IPS-18a (cell line): ENCODE data around the gene FOXD4L1.
A peak's percentile ranks its signal among the peaks of the same experiment; 100 is the strongest.
"Not testable (repeated sequence)": the region's sequence is repeated elsewhere in the genome, so short reads cannot be mapped to it uniquely, and the experiment has no call there.

ENCODE experiments used
- H3K27ac ChIP-seq: one replicate; pipeline ENCODE4 v1.5.1; 2013; ENCODE audit warnings: low read length
- H3K27me3 ChIP-seq: one replicate; pipeline ENCODE4 v1.6.1; 2013; ENCODE audit warnings: mild to moderate bottlenecking, low read length; ENCODE audit not compliant: control insufficient read depth, insufficient read depth
- H3K36me3 ChIP-seq: one replicate; pipeline ENCODE4 v1.6.1; 2013; ENCODE audit warnings: low read depth, low read length; ENCODE audit not compliant: control insufficient read depth
- H3K4me1 ChIP-seq: one replicate; pipeline ENCODE4 v1.6.1; 2013; ENCODE audit warnings: low read depth, low read length; ENCODE audit not compliant: control insufficient read depth
- H3K4me3 ChIP-seq: one replicate; pipeline ENCODE4 v1.5.1; 2013; ENCODE audit warnings: low read length
- H3K9ac ChIP-seq: one replicate; pipeline ENCODE4 v1.6.1; 2013; ENCODE audit warnings: mild to moderate bottlenecking, low read length, moderate library complexity
- H3K9me3 ChIP-seq: one replicate; pipeline ENCODE4 v1.6.1; 2013; ENCODE audit warnings: low read depth, low read length; ENCODE audit not compliant: control insufficient read depth

FOXD4L1 gene

GRCh38 chr2:113528904-113529303, 30.4 kb downstream of the FOXD4L1 start:
- not testable (repeated sequence) for H3K4me1 ChIP-seq, H3K27me3 ChIP-seq, H3K27ac ChIP-seq, H3K9me3 ChIP-seq, H3K9ac ChIP-seq, H3K36me3 ChIP-seq, H3K4me3 ChIP-seq

- H3K27ac ChIP-seq, H3K27me3 ChIP-seq, H3K9ac ChIP-seq, H3K4me3 ChIP-seq, H3K9me3 ChIP-seq, H3K4me1 ChIP-seq, H3K36me3 ChIP-seq: not testable (repeated sequence)
Observed at GRCh38 chr2:113532991-113533390, 34.5 kb downstream of the FOXD4L1 start.

- not testable (repeated sequence) for H3K27ac ChIP-seq, H3K4me1 ChIP-seq, H3K9ac ChIP-seq, H3K36me3 ChIP-seq, H3K9me3 ChIP-seq, H3K4me3 ChIP-seq
- peaks cover 18% of the 10 kb centered on the region for H3K27me3 ChIP-seq
Observed at GRCh38 chr2:113536573-113536972, 38.1 kb downstream of the FOXD4L1 start.

GRCh38 chr2:113540834-113541203, 42.4 kb downstream of the FOXD4L1 start:
- H3K4me3 ChIP-seq, H3K9me3 ChIP-seq, H3K36me3 ChIP-seq, H3K27ac ChIP-seq, H3K9ac ChIP-seq, H3K4me1 ChIP-seq: not testable (repeated sequence)
- H3K27me3 ChIP-seq = peaks cover 42% of the 10 kb centered on the region

GRCh38 chr2:113541204-113541975, 42.9 kb downstream of the FOXD4L1 start:
- H3K9me3 ChIP-seq, H3K36me3 ChIP-seq, H3K27ac ChIP-seq, H3K9ac ChIP-seq, H3K4me1 ChIP-seq: not testable (repeated sequence)
- Histone ChIP-seq H3K4me3 (peak overlapping the region; percentile 24), H3K27me3 (peaks cover 42% of the 10 kb centered on the region)

- H3K27me3 ChIP-seq = peaks cover 42% of the 10 kb centered on the region
- not testable (repeated sequence) for H3K9me3 ChIP-seq, H3K9ac ChIP-seq, H3K36me3 ChIP-seq, H3K4me3 ChIP-seq, H3K27ac ChIP-seq, H3K4me1 ChIP-seq
Observed at GRCh38 chr2:113541976-113542485, 43.6 kb downstream of the FOXD4L1 start.

GRCh38 chr2:113542529-113542928, 44.1 kb downstream of the FOXD4L1 start:
- not testable (repeated sequence) for H3K9me3 ChIP-seq, H3K4me3 ChIP-seq

More at GRCh38 chr2:113542529-113542928, 44.1 kb downstream of the FOXD4L1 start:
- H3K36me3 ChIP-seq, H3K4me1 ChIP-seq, H3K9ac ChIP-seq, H3K27ac ChIP-seq: not testable (repeated sequence)
- H3K27me3 ChIP-seq = peaks cover 42% of the 10 kb centered on the region
